B cell (primary cell): Measurements from ENCODE around the gene PKNOX2.

ENCODE experiments used
- EZH2 ChIP-seq: IDR thresholded peaks from 2 replicates; pipeline ENCODE4 v1.6.1; 2012; ENCODE audit warnings: borderline replicate concordance, low read depth, mild to moderate bottlenecking, moderate library complexity, low read length; ENCODE audit not compliant: insufficient read depth, poor library complexity, severe bottlenecking
- TF ChIP-seq, protein P1 (sequence below): fragments of 200-600 bp; IDR thresholded peaks from one replicate; pipeline ENCODE4 v1.8.0; 2022; ENCODE audit warnings: antibody characterized with exemption, mild to moderate bottlenecking

DNA sequence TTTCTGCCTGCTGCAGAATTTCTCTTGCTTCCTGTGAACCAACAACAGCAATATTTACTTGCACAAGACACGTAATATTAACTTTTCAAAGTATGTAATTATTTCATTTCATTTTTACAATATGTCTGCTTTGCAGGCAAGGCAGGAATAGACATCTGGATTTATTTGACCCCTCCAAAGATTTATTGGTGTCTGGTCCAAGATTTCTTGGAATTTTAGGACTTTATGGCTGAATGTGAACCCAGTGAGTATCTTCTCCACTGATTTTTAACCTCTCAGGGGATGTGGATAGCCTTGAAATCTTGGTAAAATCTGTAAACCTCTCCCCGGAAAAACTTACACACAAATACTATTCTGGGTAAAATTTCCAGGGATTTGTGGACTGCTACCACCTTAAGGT lies 61.5 kb downstream of the PKNOX2 start:
- TF ChIP-seq, protein P1, sequence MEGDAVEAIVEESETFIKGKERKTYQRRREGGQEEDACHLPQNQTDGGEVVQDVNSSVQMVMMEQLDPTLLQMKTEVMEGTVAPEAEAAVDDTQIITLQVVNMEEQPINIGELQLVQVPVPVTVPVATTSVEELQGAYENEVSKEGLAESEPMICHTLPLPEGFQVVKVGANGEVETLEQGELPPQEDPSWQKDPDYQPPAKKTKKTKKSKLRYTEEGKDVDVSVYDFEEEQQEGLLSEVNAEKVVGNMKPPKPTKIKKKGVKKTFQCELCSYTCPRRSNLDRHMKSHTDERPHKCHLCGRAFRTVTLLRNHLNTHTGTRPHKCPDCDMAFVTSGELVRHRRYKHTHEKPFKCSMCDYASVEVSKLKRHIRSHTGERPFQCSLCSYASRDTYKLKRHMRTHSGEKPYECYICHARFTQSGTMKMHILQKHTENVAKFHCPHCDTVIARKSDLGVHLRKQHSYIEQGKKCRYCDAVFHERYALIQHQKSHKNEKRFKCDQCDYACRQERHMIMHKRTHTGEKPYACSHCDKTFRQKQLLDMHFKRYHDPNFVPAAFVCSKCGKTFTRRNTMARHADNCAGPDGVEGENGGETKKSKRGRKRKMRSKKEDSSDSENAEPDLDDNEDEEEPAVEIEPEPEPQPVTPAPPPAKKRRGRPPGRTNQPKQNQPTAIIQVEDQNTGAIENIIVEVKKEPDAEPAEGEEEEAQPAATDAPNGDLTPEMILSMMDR = no peak
- TF ChIP-seq EZH2 = no peak
